WTC11 (cell line): Measurements from ENCODE around the gene CSPG4. TPM values are rescaled to one million over a fixed set of nuclear protein-coding genes. Genes with fewer than 3 reads are reported as not detected.

Source experiments
- ATF1 ChIP-seq: sonication (generic); formaldehyde crosslinking; IDR thresholded peaks from 2 replicates; pipeline ENCODE4 v1.8.1; 2023; ENCODE audit warnings: mild to moderate bottlenecking, moderate library complexity, missing genetic modification reagents
- CBFB ChIP-seq: sonication (generic); formaldehyde crosslinking; IDR thresholded peaks from 2 replicates; pipeline ENCODE4 v1.8.1; 2022; ENCODE audit warnings: mild to moderate bottlenecking, low read depth, missing genetic modification reagents
- EMX1 ChIP-seq: fragments of 250-450 bp; sonication (Bioruptor Pico); IDR thresholded peaks from 2 replicates; pipeline ENCODE4 v1.8.0; 2021; ENCODE audit warnings: mild to moderate bottlenecking
- ESRRA ChIP-seq: sonication (generic); formaldehyde crosslinking; IDR thresholded peaks from 2 replicates; pipeline ENCODE4 v1.8.1; 2022; ENCODE audit warnings: mild to moderate bottlenecking, missing genetic modification reagents, borderline replicate concordance
- ETV6 ChIP-seq: sonication (generic); formaldehyde crosslinking; IDR thresholded peaks from 2 replicates; pipeline ENCODE4 v1.8.1; 2022; ENCODE audit warnings: mild to moderate bottlenecking, missing genetic modification reagents
- MYBL2 ChIP-seq: sonication (generic); formaldehyde crosslinking; IDR thresholded peaks from 2 replicates; pipeline ENCODE4 v1.8.1; 2023; ENCODE audit warnings: mild to moderate bottlenecking, moderate library complexity, missing genetic modification reagents
- NFE2L1 ChIP-seq: sonication (generic); formaldehyde crosslinking; IDR thresholded peaks from 2 replicates; pipeline ENCODE4 v1.8.1; 2023; ENCODE audit warnings: missing genetic modification reagents
- SOX15 ChIP-seq: fragments of 250-450 bp; sonication (Bioruptor Pico); IDR thresholded peaks from 2 replicates; pipeline ENCODE4 v1.9.0; 2021; ENCODE audit warnings: mild to moderate bottlenecking
- TP53 ChIP-seq: sonication (generic); formaldehyde crosslinking; IDR thresholded peaks from 2 replicates; pipeline ENCODE4 v1.8.1; 2023; ENCODE audit warnings: mild to moderate bottlenecking, missing genetic modification reagents
- ZNF121 ChIP-seq: sonication (generic); formaldehyde crosslinking; IDR thresholded peaks from 2 replicates; pipeline ENCODE4 v1.8.0; 2023; ENCODE audit warnings: missing genetic modification reagents
- ZNF219 ChIP-seq: sonication (generic); formaldehyde crosslinking; IDR thresholded peaks from 2 replicates; pipeline ENCODE4 v1.8.0; 2023; ENCODE audit warnings: missing genetic modification reagents, mild to moderate bottlenecking, borderline replicate concordance
- ZNF263 ChIP-seq: sonication (generic); formaldehyde crosslinking; IDR thresholded peaks from 2 replicates; pipeline ENCODE4 v1.8.1; 2022; ENCODE audit warnings: low read depth, mild to moderate bottlenecking, moderate library complexity, missing genetic modification reagents
- total RNA-seq: library from RNA; stranded (reverse); gene quantifications from 3 replicates; pipeline ENCODE4 v1.2.3, GENCODE V29; 2021
- TF ChIP-seq, protein P1 (sequence below): sonication (generic); formaldehyde crosslinking; IDR thresholded peaks from 2 replicates; pipeline ENCODE4 v1.8.1; 2022; ENCODE audit warnings: low read depth, mild to moderate bottlenecking, moderate library complexity, missing genetic modification reagents, borderline replicate concordance
- TF ChIP-seq, protein P2 (sequence below): sonication (generic); formaldehyde crosslinking; IDR thresholded peaks from 2 replicates; pipeline ENCODE4 v1.8.1; 2022; ENCODE audit warnings: low read depth, missing genetic modification reagents, borderline replicate concordance
- TF ChIP-seq, protein P3 (sequence below): sonication (generic); formaldehyde crosslinking; IDR thresholded peaks from 2 replicates; pipeline ENCODE4 v1.8.1; 2023; ENCODE audit warnings: mild to moderate bottlenecking, missing genetic modification reagents
- TF ChIP-seq, protein P4 (sequence below): sonication (generic); formaldehyde crosslinking; IDR thresholded peaks from 2 replicates; pipeline ENCODE4 v1.8.1; 2023; ENCODE audit warnings: mild to moderate bottlenecking, missing genetic modification reagents
- TF ChIP-seq, protein P5 (sequence below): sonication (generic); formaldehyde crosslinking; IDR thresholded peaks from 2 replicates; pipeline ENCODE4 v1.8.1; 2023; ENCODE audit warnings: mild to moderate bottlenecking, missing genetic modification reagents, borderline replicate concordance
- TF ChIP-seq, protein P6 (sequence below): sonication (generic); formaldehyde crosslinking; IDR thresholded peaks from 2 replicates; pipeline ENCODE4 v1.8.1; 2023; ENCODE audit warnings: mild to moderate bottlenecking, missing genetic modification reagents, moderate library complexity
- TF ChIP-seq, protein P7 (sequence below): sonication (generic); formaldehyde crosslinking; IDR thresholded peaks from 2 replicates; pipeline ENCODE4 v1.8.1; 2023; ENCODE audit warnings: mild to moderate bottlenecking, moderate library complexity, missing genetic modification reagents
- TF ChIP-seq, protein P8 (sequence below): fragments of 250-450 bp; sonication (Bioruptor Pico); conservative IDR thresholded peaks from 2 replicates; pipeline ENCODE4 v1.9.0; 2021; ENCODE audit warnings: mild to moderate bottlenecking
- TF ChIP-seq, protein P9 (sequence below): sonication (generic); formaldehyde crosslinking; IDR thresholded peaks from 2 replicates; pipeline ENCODE4 v1.8.1; 2023; ENCODE audit warnings: mild to moderate bottlenecking, missing genetic modification reagents, moderate library complexity

Gene CSPG4
- total RNA-seq, 1 experiment from 2014 or later: 2.9 TPM

DNA sequence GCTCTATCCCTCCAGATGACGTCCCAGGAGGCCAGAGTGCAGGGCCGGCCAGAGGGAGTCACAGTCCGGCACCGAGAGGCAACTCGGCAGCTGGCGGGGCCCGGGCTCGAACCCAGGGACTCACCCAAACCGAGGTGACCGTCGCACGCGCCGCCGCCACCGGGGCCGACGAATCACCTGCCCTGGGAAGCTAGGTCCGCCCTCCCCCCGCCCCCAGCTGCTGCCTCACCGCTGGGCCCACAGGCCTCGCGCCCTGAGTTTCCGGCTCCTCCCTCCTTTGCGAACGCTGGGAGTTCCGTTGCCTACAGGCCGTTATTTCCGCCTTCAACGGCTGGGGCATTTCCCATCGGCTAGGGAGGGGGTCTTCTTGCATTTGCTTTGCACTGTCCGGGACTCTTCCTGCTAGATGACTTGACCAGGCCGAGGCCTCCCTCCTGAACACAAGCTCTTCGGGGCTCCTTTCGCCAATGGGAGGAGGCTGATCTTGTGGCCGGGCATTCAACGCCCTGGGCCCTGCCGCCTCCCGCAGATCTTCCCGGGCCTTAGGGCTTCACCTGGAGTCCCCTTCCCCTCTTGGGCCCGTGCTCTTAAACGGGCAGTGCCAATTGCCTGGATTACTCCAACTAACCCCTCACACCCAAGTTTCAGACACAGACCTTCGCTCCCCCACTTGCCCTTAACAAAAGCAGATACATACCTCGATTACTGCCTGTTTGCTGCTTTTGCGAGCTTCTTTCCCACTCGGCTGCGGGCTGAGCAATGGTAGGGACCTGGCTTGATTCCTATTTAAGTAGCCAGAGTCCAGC lies 86.9 kb downstream of the CSPG4 start, which contains the start of gene SNUPN (continued):
- TF ChIP-seq CBFB (no peak), ZNF263 (CRISPR knock-in tag) (peak; percentile 41; the same call in 1 of the 2 replicates), EMX1 (no peak), SOX15 (CRISPR knock-in tag) (no peak), ETV6 (CRISPR knock-in tag) (peak; percentile 100), ESRRA (CRISPR knock-in tag) (no peak), TP53 (CRISPR knock-in tag) (no peak), ZNF219 (no peak), ATF1 (CRISPR knock-in tag) (no peak), MYBL2 (CRISPR knock-in tag) (peak; percentile 97), ZNF121 (CRISPR knock-in tag) (no peak), NFE2L1 (CRISPR knock-in tag) (no peak; the same call in 1 of the 2 replicates)
- TF ChIP-seq, protein P1, sequence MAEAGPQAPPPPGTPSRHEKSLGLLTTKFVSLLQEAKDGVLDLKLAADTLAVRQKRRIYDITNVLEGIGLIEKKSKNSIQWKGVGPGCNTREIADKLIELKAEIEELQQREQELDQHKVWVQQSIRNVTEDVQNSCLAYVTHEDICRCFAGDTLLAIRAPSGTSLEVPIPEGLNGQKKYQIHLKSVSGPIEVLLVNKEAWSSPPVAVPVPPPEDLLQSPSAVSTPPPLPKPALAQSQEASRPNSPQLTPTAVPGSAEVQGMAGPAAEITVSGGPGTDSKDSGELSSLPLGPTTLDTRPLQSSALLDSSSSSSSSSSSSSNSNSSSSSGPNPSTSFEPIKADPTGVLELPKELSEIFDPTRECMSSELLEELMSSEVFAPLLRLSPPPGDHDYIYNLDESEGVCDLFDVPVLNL: no peak
- TF ChIP-seq, protein P2, sequence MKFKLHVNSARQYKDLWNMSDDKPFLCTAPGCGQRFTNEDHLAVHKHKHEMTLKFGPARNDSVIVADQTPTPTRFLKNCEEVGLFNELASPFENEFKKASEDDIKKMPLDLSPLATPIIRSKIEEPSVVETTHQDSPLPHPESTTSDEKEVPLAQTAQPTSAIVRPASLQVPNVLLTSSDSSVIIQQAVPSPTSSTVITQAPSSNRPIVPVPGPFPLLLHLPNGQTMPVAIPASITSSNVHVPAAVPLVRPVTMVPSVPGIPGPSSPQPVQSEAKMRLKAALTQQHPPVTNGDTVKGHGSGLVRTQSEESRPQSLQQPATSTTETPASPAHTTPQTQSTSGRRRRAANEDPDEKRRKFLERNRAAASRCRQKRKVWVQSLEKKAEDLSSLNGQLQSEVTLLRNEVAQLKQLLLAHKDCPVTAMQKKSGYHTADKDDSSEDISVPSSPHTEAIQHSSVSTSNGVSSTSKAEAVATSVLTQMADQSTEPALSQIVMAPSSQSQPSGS: no peak
- TF ChIP-seq, protein P3, sequence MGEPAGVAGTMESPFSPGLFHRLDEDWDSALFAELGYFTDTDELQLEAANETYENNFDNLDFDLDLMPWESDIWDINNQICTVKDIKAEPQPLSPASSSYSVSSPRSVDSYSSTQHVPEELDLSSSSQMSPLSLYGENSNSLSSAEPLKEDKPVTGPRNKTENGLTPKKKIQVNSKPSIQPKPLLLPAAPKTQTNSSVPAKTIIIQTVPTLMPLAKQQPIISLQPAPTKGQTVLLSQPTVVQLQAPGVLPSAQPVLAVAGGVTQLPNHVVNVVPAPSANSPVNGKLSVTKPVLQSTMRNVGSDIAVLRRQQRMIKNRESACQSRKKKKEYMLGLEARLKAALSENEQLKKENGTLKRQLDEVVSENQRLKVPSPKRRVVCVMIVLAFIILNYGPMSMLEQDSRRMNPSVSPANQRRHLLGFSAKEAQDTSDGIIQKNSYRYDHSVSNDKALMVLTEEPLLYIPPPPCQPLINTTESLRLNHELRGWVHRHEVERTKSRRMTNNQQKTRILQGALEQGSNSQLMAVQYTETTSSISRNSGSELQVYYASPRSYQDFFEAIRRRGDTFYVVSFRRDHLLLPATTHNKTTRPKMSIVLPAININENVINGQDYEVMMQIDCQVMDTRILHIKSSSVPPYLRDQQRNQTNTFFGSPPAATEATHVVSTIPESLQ (CRISPR knock-in tag): no peak
- TF ChIP-seq, protein P4, sequence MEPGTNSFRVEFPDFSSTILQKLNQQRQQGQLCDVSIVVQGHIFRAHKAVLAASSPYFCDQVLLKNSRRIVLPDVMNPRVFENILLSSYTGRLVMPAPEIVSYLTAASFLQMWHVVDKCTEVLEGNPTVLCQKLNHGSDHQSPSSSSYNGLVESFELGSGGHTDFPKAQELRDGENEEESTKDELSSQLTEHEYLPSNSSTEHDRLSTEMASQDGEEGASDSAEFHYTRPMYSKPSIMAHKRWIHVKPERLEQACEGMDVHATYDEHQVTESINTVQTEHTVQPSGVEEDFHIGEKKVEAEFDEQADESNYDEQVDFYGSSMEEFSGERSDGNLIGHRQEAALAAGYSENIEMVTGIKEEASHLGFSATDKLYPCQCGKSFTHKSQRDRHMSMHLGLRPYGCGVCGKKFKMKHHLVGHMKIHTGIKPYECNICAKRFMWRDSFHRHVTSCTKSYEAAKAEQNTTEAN (CRISPR knock-in tag): no peak
- TF ChIP-seq, protein P5, sequence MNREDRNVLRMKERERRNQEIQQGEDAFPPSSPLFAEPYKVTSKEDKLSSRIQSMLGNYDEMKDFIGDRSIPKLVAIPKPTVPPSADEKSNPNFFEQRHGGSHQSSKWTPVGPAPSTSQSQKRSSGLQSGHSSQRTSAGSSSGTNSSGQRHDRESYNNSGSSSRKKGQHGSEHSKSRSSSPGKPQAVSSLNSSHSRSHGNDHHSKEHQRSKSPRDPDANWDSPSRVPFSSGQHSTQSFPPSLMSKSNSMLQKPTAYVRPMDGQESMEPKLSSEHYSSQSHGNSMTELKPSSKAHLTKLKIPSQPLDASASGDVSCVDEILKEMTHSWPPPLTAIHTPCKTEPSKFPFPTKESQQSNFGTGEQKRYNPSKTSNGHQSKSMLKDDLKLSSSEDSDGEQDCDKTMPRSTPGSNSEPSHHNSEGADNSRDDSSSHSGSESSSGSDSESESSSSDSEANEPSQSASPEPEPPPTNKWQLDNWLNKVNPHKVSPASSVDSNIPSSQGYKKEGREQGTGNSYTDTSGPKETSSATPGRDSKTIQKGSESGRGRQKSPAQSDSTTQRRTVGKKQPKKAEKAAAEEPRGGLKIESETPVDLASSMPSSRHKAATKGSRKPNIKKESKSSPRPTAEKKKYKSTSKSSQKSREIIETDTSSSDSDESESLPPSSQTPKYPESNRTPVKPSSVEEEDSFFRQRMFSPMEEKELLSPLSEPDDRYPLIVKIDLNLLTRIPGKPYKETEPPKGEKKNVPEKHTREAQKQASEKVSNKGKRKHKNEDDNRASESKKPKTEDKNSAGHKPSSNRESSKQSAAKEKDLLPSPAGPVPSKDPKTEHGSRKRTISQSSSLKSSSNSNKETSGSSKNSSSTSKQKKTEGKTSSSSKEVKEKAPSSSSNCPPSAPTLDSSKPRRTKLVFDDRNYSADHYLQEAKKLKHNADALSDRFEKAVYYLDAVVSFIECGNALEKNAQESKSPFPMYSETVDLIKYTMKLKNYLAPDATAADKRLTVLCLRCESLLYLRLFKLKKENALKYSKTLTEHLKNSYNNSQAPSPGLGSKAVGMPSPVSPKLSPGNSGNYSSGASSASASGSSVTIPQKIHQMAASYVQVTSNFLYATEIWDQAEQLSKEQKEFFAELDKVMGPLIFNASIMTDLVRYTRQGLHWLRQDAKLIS (CRISPR knock-in tag): peak; percentile 50; the same call in 1 of the 2 replicates
- TF ChIP-seq, protein P6, sequence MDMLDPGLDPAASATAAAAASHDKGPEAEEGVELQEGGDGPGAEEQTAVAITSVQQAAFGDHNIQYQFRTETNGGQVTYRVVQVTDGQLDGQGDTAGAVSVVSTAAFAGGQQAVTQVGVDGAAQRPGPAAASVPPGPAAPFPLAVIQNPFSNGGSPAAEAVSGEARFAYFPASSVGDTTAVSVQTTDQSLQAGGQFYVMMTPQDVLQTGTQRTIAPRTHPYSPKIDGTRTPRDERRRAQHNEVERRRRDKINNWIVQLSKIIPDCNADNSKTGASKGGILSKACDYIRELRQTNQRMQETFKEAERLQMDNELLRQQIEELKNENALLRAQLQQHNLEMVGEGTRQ (CRISPR knock-in tag): peak; percentile 38
- TF ChIP-seq, protein P7, sequence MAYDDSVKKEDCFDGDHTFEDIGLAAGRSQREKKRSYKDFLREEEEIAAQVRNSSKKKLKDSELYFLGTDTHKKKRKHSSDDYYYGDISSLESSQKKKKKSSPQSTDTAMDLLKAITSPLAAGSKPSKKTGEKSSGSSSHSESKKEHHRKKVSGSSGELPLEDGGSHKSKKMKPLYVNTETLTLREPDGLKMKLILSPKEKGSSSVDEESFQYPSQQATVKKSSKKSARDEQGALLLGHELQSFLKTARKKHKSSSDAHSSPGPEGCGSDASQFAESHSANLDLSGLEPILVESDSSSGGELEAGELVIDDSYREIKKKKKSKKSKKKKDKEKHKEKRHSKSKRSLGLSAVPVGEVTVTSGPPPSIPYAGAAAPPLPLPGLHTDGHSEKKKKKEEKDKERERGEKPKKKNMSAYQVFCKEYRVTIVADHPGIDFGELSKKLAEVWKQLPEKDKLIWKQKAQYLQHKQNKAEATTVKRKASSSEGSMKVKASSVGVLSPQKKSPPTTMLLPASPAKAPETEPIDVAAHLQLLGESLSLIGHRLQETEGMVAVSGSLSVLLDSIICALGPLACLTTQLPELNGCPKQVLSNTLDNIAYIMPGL (CRISPR knock-in tag): peak; percentile 81; the same call in 1 of the 2 replicates
- TF ChIP-seq, protein P8, sequence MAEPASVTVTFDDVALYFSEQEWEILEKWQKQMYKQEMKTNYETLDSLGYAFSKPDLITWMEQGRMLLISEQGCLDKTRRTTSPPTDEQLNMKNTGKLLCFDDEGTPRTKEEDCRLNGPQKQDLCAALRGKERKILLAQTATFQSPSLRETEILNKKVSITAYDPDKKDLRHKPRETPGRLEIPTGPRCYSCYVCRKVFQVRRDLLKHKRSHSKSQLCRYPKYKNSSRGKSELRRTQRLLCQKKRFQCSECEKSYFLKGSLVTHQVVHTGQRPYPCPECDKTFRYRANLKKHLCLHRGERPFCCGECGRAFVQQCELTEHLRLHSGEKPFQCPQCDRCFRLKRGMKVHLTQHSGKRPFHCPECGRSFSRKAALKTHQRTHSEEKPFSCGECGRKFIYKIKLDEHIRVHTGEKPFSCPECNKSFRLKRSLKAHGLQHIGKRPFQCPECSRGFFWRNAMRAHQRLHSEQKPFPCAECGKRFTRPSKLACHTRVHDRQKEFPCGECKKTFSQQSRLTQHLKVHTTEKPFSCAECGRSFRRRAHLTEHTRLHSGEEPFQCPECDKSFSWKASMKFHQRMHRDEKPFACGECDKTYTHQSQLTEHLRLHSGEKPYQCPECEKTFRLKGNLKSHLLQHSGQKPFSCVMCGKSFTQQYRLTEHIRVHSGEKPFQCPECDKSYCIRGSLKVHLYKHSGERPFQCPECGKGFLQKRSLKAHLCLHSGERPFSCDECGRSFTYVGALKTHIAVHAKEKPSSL (CRISPR knock-in tag): no peak
- TF ChIP-seq, protein P9, sequence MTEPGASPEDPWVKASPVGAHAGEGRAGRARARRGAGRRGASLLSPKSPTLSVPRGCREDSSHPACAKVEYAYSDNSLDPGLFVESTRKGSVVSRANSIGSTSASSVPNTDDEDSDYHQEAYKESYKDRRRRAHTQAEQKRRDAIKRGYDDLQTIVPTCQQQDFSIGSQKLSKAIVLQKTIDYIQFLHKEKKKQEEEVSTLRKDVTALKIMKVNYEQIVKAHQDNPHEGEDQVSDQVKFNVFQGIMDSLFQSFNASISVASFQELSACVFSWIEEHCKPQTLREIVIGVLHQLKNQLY (CRISPR knock-in tag): no peak
